Measurements from ENCODE around the gene B3GALT4. TPM values are rescaled to one million over a fixed set of nuclear protein-coding genes. Genes with fewer than 3 reads are reported as not detected.
A peak's percentile ranks its signal among the peaks of the same experiment; 100 is the strongest.

B3GALT4 gene
- total and polyA plus RNA-seq, 2 of the 13 experiments (the other 11 are each of a cell fraction or from before 2014, with no cell fraction given) = 0.04 to 0.27 TPM

GRCh38 chr6:33271468-33272274 lies 5.3 kb upstream of the B3GALT4 start, which contains the start of the genes RPS18 and VPS52 (continued):
- no peak for TF ChIP-seq ZNF17 (CRISPR knock-in tag; IDR thresholded peaks at IDR 0.05)
- no peak for TF ChIP-seq ZNF3 (CRISPR knock-in tag; IDR thresholded peaks at IDR 0.05)
- TF ChIP-seq GATAD1 (CRISPR knock-in tag; IDR thresholded peaks at IDR 0.05) = peak; percentile 98
- TF ChIP-seq JUND (CRISPR knock-in tag; IDR thresholded peaks at IDR 0.05) = no peak; the same call in 1 of the 2 replicates
- no peak for TF ChIP-seq ZNF546 (CRISPR knock-in tag; conservative IDR thresholded peaks at IDR 0.05)
- peak; percentile 76 for TF ChIP-seq ZMAT3 (CRISPR knock-in tag; conservative IDR thresholded peaks at IDR 0.05)
- TF ChIP-seq ARNT (IDR thresholded peaks at IDR 0.05) = no peak
- TF ChIP-seq RXRA (CRISPR knock-in tag; IDR thresholded peaks at IDR 0.05) = peak; percentile 69
- TF ChIP-seq ARID4A (CRISPR knock-in tag; IDR thresholded peaks at IDR 0.05; ENCODE audit: borderline replicate concordance) = peak; percentile 98
- TF ChIP-seq, protein P1, sequence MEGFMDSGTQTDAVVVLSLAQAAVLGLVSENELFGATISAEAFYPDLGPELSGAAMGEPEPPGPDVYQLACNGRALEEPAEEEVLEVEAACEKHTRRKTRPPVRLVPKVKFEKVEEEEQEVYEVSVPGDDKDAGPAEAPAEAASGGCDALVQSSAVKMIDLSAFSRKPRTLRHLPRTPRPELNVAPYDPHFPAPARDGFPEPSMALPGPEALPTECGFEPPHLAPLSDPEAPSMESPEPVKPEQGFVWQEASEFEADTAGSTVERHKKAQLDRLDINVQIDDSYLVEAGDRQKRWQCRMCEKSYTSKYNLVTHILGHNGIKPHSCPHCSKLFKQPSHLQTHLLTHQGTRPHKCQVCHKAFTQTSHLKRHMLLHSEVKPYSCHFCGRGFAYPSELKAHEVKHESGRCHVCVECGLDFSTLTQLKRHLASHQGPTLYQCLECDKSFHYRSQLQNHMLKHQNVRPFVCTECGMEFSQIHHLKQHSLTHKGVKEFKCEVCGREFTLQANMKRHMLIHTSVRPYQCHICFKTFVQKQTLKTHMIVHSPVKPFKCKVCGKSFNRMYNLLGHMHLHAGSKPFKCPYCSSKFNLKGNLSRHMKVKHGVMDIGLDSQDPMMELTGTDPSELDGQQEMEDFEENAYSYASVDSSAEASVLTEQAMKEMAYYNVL (CRISPR knock-in tag; IDR thresholded peaks at IDR 0.05; ENCODE audit: borderline replicate concordance) = no peak
- no peak for TF ChIP-seq PTBP1 (IDR thresholded peaks at IDR 0.05; ENCODE audit: low read depth, low read length, poor library complexity, severe bottlenecking)
- TF ChIP-seq HDAC6 (IDR thresholded peaks at IDR 0.05; ENCODE audit: low read depth, low read length) = 0 out of 2 replicates have a peak, but pooled peaks have one; percentile 15
- TF ChIP-seq STAG1 (CRISPR knock-in tag; IDR thresholded peaks at IDR 0.05) = peak; percentile 4; the same call in 1 of the 2 replicates
- TF ChIP-seq, protein P2, sequence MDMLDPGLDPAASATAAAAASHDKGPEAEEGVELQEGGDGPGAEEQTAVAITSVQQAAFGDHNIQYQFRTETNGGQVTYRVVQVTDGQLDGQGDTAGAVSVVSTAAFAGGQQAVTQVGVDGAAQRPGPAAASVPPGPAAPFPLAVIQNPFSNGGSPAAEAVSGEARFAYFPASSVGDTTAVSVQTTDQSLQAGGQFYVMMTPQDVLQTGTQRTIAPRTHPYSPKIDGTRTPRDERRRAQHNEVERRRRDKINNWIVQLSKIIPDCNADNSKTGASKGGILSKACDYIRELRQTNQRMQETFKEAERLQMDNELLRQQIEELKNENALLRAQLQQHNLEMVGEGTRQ (IDR thresholded peaks at IDR 0.05; ENCODE audit: low read depth, low read length) = no peak
- TF ChIP-seq, protein P2 (CRISPR knock-in tag; IDR thresholded peaks at IDR 0.05; ENCODE audit: borderline replicate concordance) = no peak
- TF ChIP-seq PHF5A (CRISPR knock-in tag; IDR thresholded peaks at IDR 0.05; ENCODE audit: low read depth, unreplicated experiment) = peak; percentile 67
- peak; percentile 95; the same call in 1 of the 2 replicates for TF ChIP-seq EHMT2 (IDR thresholded peaks at IDR 0.05; ENCODE audit: borderline replicate concordance, low read depth, low read length)
- peak; percentile 88 for TF ChIP-seq MXD1 (CRISPR knock-in tag; IDR thresholded peaks at IDR 0.05)
- TF ChIP-seq ZFP36L1 (CRISPR knock-in tag; IDR thresholded peaks at IDR 0.05) = peak; percentile 88
- TF ChIP-seq ZFP82 (CRISPR knock-in tag; IDR thresholded peaks at IDR 0.05; ENCODE audit: borderline replicate concordance) = 0 out of 2 replicates have a peak, but pooled peaks have one; percentile 11
